B cell (primary cell): ENCODE measurements around the gene RTTN. TPM values are rescaled to one million over a fixed set of nuclear protein-coding genes. Genes with fewer than 3 reads are reported as not detected.

Experiments used
- ATAC-seq: fragments of 200-7000 bp; cut with Tn5 transposase; one replicate; pipeline ENCODE4 v1.10.0; 2021; ENCODE audit warnings: low read depth, mild to moderate bottlenecking, moderate number of reproducible peaks, moderate library complexity
- CTCF ChIA-PET: fragments of 350-600 bp; sonication (Branson Sonifier 250); formaldehyde crosslinking; loops from one replicate; lab custom pipeline; 2021; ENCODE audit warnings: antibody characterized with exemption, inconsistent platforms; lab: Charles Lee
- POLR2A ChIA-PET: fragments of 350-600 bp; sonication (Branson Sonifier 250); formaldehyde crosslinking; loops from one replicate; lab custom pipeline; 2021; ENCODE audit warnings: antibody characterized with exemption; lab: Charles Lee
- DNase-seq: peaks from one replicate; pipeline ENCODE4 v3.0.0; 2013
- H2AFZ ChIP-seq: 2 replicates; pipeline ENCODE4 v1.6.1; 2012; ENCODE audit warnings: mild to moderate bottlenecking, low read depth, low read length; ENCODE audit not compliant: insufficient read depth, poor library complexity, severe bottlenecking
- H3K27ac ChIP-seq, 2 donors: 1 replicate in 1 of 2; 2 replicates in 1 of 2; pipeline ENCODE4 v1.5.1; 2012 to 2013; ENCODE audit warnings: low read length in 2 of 2, mild to moderate bottlenecking in 2 of 2, moderate library complexity in 1 of 2
- H3K27me3 ChIP-seq, 4 experiments: fragments of 200-600 bp in 1 of 4; sonication (generic) in 1 of 4; replicated peaks in 1 of 4; 1 replicate in 2 of 4; 2 replicates in 2 of 4; pipeline versions ENCODE4 v1.6.1 to v1.7.0; 2013 to 2016; ENCODE audit warnings: low read length in 3 of 4, mild to moderate bottlenecking in 2 of 4, mixed read lengths in 1 of 4, moderate library complexity in 1 of 4; ENCODE audit not compliant: insufficient read depth in 4 of 4, control insufficient read depth in 3 of 4; ENCODE audit errors: control extremely low read depth in 1 of 4
- H3K36me3 ChIP-seq, 2 experiments: replicated peaks in 1 of 2; 1 replicate in 1 of 2; 2 replicates in 1 of 2; pipeline versions ENCODE4 v1.6.1 to v1.7.1; 2013; ENCODE audit warnings: low read length in 1 of 2; ENCODE audit not compliant: insufficient read depth in 2 of 2, control insufficient read depth in 1 of 2; ENCODE audit errors: control extremely low read depth in 1 of 2, extremely low read depth in 1 of 2
- H3K4me1 ChIP-seq, 2 donors: fragments of 200-600 bp in 1 of 2; sonication (generic) in 1 of 2; 1 replicate in 1 of 2; 2 replicates in 1 of 2; pipeline versions ENCODE4 v1.5.1 to v1.6.1; 2013 to 2017; ENCODE audit warnings: low read length in 2 of 2; ENCODE audit not compliant: control insufficient read depth in 2 of 2, insufficient read depth in 2 of 2
- H3K4me2 ChIP-seq: replicated peaks from 2 replicates; pipeline ENCODE3; 2012; ENCODE audit warnings: mild to moderate bottlenecking, low read depth, low read length; ENCODE audit not compliant: poor library complexity, severe bottlenecking
- H3K4me3 ChIP-seq, 5 experiments: fragments of 200-600 bp in 1 of 5; sonication (generic) in 1 of 5; 1 replicate in 3 of 5; 2 replicates in 2 of 5; pipeline versions ENCODE4 v1.5.1 to v1.7.0; 2011 to 2016; ENCODE audit warnings: low read length in 4 of 5, mild to moderate bottlenecking in 4 of 5, low read depth in 2 of 5, control low read depth in 1 of 5, moderate library complexity in 1 of 5; ENCODE audit not compliant: insufficient read depth in 1 of 5; ENCODE audit errors: control extremely low read depth in 1 of 5, extremely low read depth in 1 of 5
- H3K79me2 ChIP-seq: fragments of 200-600 bp; sonication (generic); one replicate; pipeline ENCODE4 v1.6.0; 2016; ENCODE audit warnings: low read length; ENCODE audit not compliant: control insufficient read depth, insufficient read depth
- H3K9ac ChIP-seq: fragments of 200-600 bp; sonication (generic); 2 replicates; pipeline ENCODE4 v1.6.1; 2017; ENCODE audit warnings: mild to moderate bottlenecking, low read length, moderate library complexity
- H3K9me3 ChIP-seq, 3 donors: one replicate each; pipeline versions ENCODE4 v1.6.1 to v1.7.1; 2013; ENCODE audit warnings: low read length in 2 of 3; ENCODE audit not compliant: control insufficient read depth in 2 of 3, insufficient read depth in 1 of 3; ENCODE audit errors: control extremely low read depth in 1 of 3
- H4K20me1 ChIP-seq: 2 replicates; pipeline ENCODE4 v1.6.0; 2012; ENCODE audit warnings: mild to moderate bottlenecking, low read length; ENCODE audit not compliant: insufficient read depth, control insufficient read depth, poor library complexity, severe bottlenecking
- H3K27ac Mint-ChIP-seq: one replicate; pipeline ENCODE4 v1.8.0; 2021; ENCODE audit warnings: mixed read lengths
- H3K27me3 Mint-ChIP-seq: one replicate; pipeline ENCODE4 v1.8.0; 2021; ENCODE audit warnings: mixed read lengths
- H3K4me1 Mint-ChIP-seq: one replicate; pipeline ENCODE4 v1.8.0; 2021; ENCODE audit warnings: mixed read lengths
- H3K4me3 Mint-ChIP-seq: one replicate; pipeline ENCODE4 v1.8.0; 2021; ENCODE audit warnings: mixed read lengths
- H3K9me3 Mint-ChIP-seq: one replicate; pipeline ENCODE4 v1.8.0; 2022; ENCODE audit warnings: mixed read lengths; ENCODE audit not compliant: insufficient read depth
- CTCF ChIP-seq: fragments of 200-600 bp; IDR thresholded peaks from one replicate; pipeline ENCODE4 v1.8.0; 2022; ENCODE audit warnings: antibody characterized with exemption, mild to moderate bottlenecking
- EZH2 ChIP-seq: IDR thresholded peaks from 2 replicates; pipeline ENCODE4 v1.6.1; 2012; ENCODE audit warnings: borderline replicate concordance, low read depth, mild to moderate bottlenecking, moderate library complexity, low read length; ENCODE audit not compliant: insufficient read depth, poor library complexity, severe bottlenecking
- WGBS: methylation state at CpG from one replicate; pipeline ENCODE4 v1.1.5; 2013; ENCODE audit warnings: missing lambda C conversion rate; ENCODE audit not compliant: insufficient coverage; 5-methylcytosine and 5-hydroxymethylcytosine counted together
- intact Hi-C: fragments of 100-400 bp; cut with micrococcal nuclease; formaldehyde crosslinking; loops from one replicate; pipeline ENCODE4 v1.10.0; 2022
- polyA plus RNA-seq: library from polyadenylated mRNA; depleted of rRNA; stranded (reverse); fragments of >200 nt; gene quantifications from 2 replicates; pipeline ENCODE4 v1.2.3, GENCODE V29; 2012
- total RNA-seq, 2 donors: library from RNA; stranded (reverse); fragments of 120-200 nt in 1 of 2; gene quantifications; 1 replicate in 1 of 2; 2 replicates in 1 of 2; pipeline versions ENCODE4 v1.2.3 to v1.2.4, GENCODE V29; 2013 to 2022

The RTTN gene
- total and polyA plus RNA-seq, 2 donors (not counting 1 experiment from before 2014, with no cell fraction given) = 10.0 to 41.2 TPM

DNA sequence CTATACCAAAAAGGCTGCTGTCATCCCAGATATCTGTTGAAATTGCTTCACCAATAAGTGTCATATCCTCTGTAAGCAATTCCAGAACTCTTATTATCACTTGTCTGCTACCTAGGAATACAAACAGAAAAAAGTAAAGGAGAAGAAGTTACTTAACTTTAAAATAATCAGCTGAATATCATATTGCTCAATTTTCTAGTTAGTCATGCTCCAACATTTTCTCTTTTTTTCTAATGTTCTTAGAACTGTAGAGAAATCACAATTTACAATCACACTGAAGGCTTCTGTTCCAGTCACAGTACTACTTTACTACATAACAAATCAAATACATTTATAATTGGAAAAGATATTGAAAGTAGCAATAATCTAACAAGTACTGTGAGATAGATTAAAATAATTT, 17.4 kb downstream of the RTTN start:
- ATAC-seq = no peak
- no peaks in the 10 kb centered on the region for H3K27me3 ChIP-seq
- no peaks in the 10 kb centered on the region for H3K9me3 ChIP-seq
- TF ChIP-seq CTCF (no peak), EZH2 (no peak)
- no peak overlapping the region for H3K27ac Mint-ChIP-seq
- H3K36me3 ChIP-seq = peaks cover under 1 to 57% of the 10 kb centered on the region in 2 experiments
- no peak overlapping the region for H3K4me3 ChIP-seq
- H2AFZ ChIP-seq = no peak overlapping the region
- H3K9ac ChIP-seq = no peak overlapping the region
- H3K27ac ChIP-seq = no peak overlapping the region
- no peaks in the 10 kb centered on the region for H3K4me1 Mint-ChIP-seq
- no peaks in the 10 kb centered on the region for H4K20me1 ChIP-seq
- H3K4me2 ChIP-seq = no peak overlapping the region
- H3K4me1 ChIP-seq = no peaks in the 10 kb centered on the region
- no peak for DNase-seq
- no peaks in the 10 kb centered on the region for H3K9me3 Mint-ChIP-seq
- no peaks in the 10 kb centered on the region for H3K27me3 Mint-ChIP-seq
- ChIA-PET POLR2A (no interaction called here), CTCF (no interaction called here)
- no peak overlapping the region for H3K4me3 Mint-ChIP-seq
- no peaks in the 10 kb centered on the region for H3K79me2 ChIP-seq
- intact Hi-C loops = no loop called here

GRCh38 chr18:70183441-70183840, 22.0 kb downstream of the RTTN start:
- intact Hi-C loops = no loop called here
- CTCF ChIA-PET = interaction anchor here (2.8 kb wide), 1 partner anchor 12 kb away, joined by 14 read pairs; no protein-coding TSS in a partner anchor

More at GRCh38 chr18:70183441-70183840, 22.0 kb downstream of the RTTN start:
- TF ChIP-seq EZH2 = no peak
- no peak for TF ChIP-seq CTCF
- H3K4me1 ChIP-seq = no peaks in the 10 kb centered on the region
- no peak overlapping the region for H3K27ac Mint-ChIP-seq
- DNase-seq = no peak
- 94% methylated on average over 2 of the region's 2 CpGs for WGBS
- no peak overlapping the region for H3K4me2 ChIP-seq
- no peaks in the 10 kb centered on the region for H3K27me3 Mint-ChIP-seq
- no peaks in the 10 kb centered on the region for H3K27me3 ChIP-seq
- no peak overlapping the region for H3K4me3 Mint-ChIP-seq
- no peak overlapping the region for H3K27ac ChIP-seq
- no peaks in the 10 kb centered on the region for H3K4me1 Mint-ChIP-seq
- peaks cover 3 to 31% of the 10 kb centered on the region in 2 experiments for H3K36me3 ChIP-seq
- no peaks in the 10 kb centered on the region for H3K9me3 Mint-ChIP-seq
- no peak overlapping the region for H2AFZ ChIP-seq
- POLR2A ChIA-PET = no interaction called here
- H3K9ac ChIP-seq = no peak overlapping the region
- no peak for ATAC-seq
- H3K9me3 ChIP-seq = no peaks in the 10 kb centered on the region
- H4K20me1 ChIP-seq = no peaks in the 10 kb centered on the region
- H3K4me3 ChIP-seq = no peak overlapping the region
- no peaks in the 10 kb centered on the region for H3K79me2 ChIP-seq
